ENCODE measurements around the gene RAB37. TPM values are rescaled to one million over a fixed set of nuclear protein-coding genes. Genes with fewer than 3 reads are reported as not detected.

The RAB37 gene
- total and polyA plus RNA-seq, 3 donors from 2014 or later: 0.81 to 1.9 (median 0.94) TPM

GRCh38 chr17:74702116-74702871 is 34.8 kb upstream of the RAB37 start:
- intact Hi-C loops (cut with DNase I; ENCODE audit: low total_unique reads): no loop called here
- TF ChIP-seq POLR2A (IDR thresholded peaks at IDR 0.05) (no peak), CTCF (IDR thresholded peaks at IDR 0.05) (no peak)
- Histone ChIP-seq H3K36me3 (ENCODE audit: low read depth, missing control alignments) (no peaks in the 10 kb centered on the region), H3K27me3 (no peaks in the 10 kb centered on the region), H3K9me3 (no peaks in the 10 kb centered on the region), H3K27ac (no peak overlapping the region), H3K4me1 (no peaks in the 10 kb centered on the region), H3K4me3 (no peak overlapping the region)
- 69 to 76% methylated on average over 9 of the region's 9 CpGs for WGBS, 2 donors
- DNase-seq: no peak

- Histone ChIP-seq H3K27me3 (no peaks in the 10 kb centered on the region), H3K4me1 (no peaks in the 10 kb centered on the region), H3K4me3 (no peak overlapping the region), H3K36me3 (ENCODE audit: low read depth, missing control alignments) (no peaks in the 10 kb centered on the region), H3K9me3 (no peaks in the 10 kb centered on the region), H3K27ac (no peak overlapping the region)
- TF ChIP-seq CTCF (IDR thresholded peaks at IDR 0.05) (no peak), POLR2A (IDR thresholded peaks at IDR 0.05) (no peak)
- intact Hi-C loops (cut with DNase I; ENCODE audit: low total_unique reads): no loop called here
- no peak for DNase-seq
- 40 to 73% methylated on average over 1 to 2 of the region's 2 CpGs for WGBS, 2 donors
These were observed 33.7 kb upstream of the RAB37 start for GRCh38 chr17:74703311-74703710.

DNA sequence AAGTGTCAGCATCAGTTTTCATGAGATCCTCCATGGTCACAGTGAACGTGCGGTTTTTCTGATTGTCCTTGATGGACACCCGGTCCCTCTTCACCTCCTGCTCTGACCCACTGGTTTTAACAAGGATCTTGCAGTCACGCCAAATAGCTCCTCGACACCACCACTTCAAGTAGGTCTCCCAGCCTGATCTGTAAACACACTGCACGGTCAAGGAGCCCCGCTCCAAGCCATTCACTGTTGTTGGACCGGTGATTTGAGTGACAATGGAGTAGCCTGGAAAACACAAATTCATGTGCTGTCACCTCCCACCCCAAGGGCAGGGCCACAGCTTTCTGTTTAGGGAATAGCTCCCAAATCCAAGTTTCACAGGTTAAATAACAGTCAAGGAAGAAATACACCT is 32.5 kb upstream of the RAB37 start:
- Histone ChIP-seq H3K27me3 (no peaks in the 10 kb centered on the region), H3K27ac (no peak overlapping the region), H3K9me3 (no peaks in the 10 kb centered on the region), H3K4me1 (no peaks in the 10 kb centered on the region), H3K4me3 (no peak overlapping the region), H3K36me3 (ENCODE audit: low read depth, missing control alignments) (no peaks in the 10 kb centered on the region)
- TF ChIP-seq POLR2A (IDR thresholded peaks at IDR 0.05) (no peak), CTCF (IDR thresholded peaks at IDR 0.05) (no peak)
- intact Hi-C loops (cut with DNase I; ENCODE audit: low total_unique reads): no loop called here
- 87 to 90% methylated on average over 8 of the region's 8 CpGs for WGBS, 2 donors
- no peak for DNase-seq

- Histone ChIP-seq H3K4me1 (no peaks in the 10 kb centered on the region), H3K27me3 (no peaks in the 10 kb centered on the region), H3K9me3 (no peaks in the 10 kb centered on the region), H3K36me3 (ENCODE audit: low read depth, missing control alignments) (no peaks in the 10 kb centered on the region), H3K27ac (no peak overlapping the region), H3K4me3 (no peak overlapping the region)
- WGBS, 2 donors: 73% methylated on average over 12 of the region's 12 CpGs
- intact Hi-C loops (cut with DNase I; ENCODE audit: low total_unique reads): loop anchor here (5.0 kb wide), 1 partner anchor 51 kb away; no protein-coding TSS in a partner anchor
- TF ChIP-seq POLR2A (IDR thresholded peaks at IDR 0.05): no peak
- TF ChIP-seq CTCF (IDR thresholded peaks at IDR 0.05): no peak
- DNase-seq: no peak
These were observed 25.8 kb upstream of the RAB37 start for GRCh38 chr17:74711058-74711824.

Data from testis (tissue), 3 donors.